Measurements from ENCODE around the gene ATP6V0C.

ATP6V0C gene

GRCh38 chr16:2513405-2514332 lies at the start of gene ATP6V0C:
Gene ATP6V0C, plus strand, starts transcription at chr16:2513952. Its CDS starts 152 bp downstream, at chr16:2514104.
- no peak for DNase-seq (ENCODE audit: low read depth)

DNA sequence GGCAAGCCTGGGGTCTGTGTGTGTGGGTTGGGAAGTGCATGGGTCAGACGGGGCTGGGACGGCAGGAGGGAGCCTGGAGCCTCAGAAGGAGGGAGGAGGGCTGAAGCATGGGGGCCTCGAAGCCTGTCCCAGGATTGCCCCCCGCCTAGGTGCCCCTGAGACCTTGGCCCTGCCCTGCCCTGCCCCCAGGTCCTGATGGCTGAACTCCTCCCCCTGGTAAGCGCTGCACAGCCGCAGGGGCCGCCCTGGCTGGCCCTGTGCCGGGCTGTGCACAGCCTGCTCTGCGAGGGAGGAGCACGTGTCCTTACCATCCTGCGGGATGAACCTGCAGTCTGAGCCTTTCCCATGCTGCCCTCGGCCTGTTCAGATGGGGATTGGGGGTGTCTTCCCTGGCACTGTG lies 49.4 kb upstream of the ATP6V0C start:
- no peak for DNase-seq (ENCODE audit: low read depth)

GRCh38 chr16:2465653-2466415 lies 47.9 kb upstream of the ATP6V0C start:
- DNase-seq (ENCODE audit: low read depth) = no peak

GRCh38 chr16:2466667-2467527 lies 46.9 kb upstream of the ATP6V0C start:
- DNase-seq (ENCODE audit: low read depth) = no peak

- DNase-seq (ENCODE audit: low read depth) = no peak
Observed at GRCh38 chr16:2467528-2468232, 46.1 kb upstream of the ATP6V0C start.

- DNase-seq (ENCODE audit: low read depth) = no peak
Observed at GRCh38 chr16:2468233-2468724, 45.5 kb upstream of the ATP6V0C start.

- DNase-seq (ENCODE audit: low read depth) = no peak
Observed at GRCh38 chr16:2468725-2469398, 44.9 kb upstream of the ATP6V0C start.

GRCh38 chr16:2469399-2470233 lies 44.1 kb upstream of the ATP6V0C start:
- DNase-seq (ENCODE audit: low read depth) = no peak

DNA sequence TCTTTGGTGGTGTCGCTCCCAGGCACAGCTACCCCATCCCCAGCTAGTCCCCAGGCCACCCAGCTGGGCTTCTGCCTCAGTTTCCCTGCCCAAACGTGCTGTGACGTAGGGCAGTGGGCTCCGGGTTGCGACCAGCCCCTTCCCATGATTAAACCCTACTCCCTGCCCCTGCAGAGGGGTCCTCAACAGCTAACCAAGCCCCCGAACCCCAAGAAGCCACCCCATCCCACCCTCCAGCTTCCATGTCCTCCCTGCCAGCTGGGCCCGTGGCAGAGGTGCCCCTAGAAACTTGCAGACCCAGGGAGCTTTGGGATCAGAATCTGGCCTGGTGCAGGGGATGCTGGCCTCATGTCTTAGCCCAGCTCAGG lies 43.5 kb upstream of the ATP6V0C start:
- no peak for DNase-seq (ENCODE audit: low read depth)

DNA sequence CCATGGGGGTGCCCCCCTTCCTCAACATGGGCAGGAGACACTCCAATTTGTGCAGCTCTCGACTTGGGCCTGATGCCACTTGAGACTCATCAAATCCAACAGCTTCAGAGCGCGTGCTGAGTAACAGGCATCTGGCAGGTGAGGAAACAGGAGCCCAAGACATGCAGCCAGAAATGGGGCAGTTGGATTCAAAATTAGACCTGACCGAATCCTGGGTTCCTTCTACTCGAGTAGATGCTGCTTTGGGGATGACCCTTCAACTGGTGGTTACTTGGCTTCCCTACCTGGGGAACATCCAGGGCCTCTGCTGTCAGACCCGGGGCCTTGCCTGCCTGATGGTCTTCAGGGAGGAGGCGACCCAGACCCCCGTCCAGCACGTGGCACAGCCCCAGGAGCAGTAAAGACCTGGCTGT lies 43.1 kb upstream of the ATP6V0C start:
- DNase-seq (ENCODE audit: low read depth) = no peak

DNA sequence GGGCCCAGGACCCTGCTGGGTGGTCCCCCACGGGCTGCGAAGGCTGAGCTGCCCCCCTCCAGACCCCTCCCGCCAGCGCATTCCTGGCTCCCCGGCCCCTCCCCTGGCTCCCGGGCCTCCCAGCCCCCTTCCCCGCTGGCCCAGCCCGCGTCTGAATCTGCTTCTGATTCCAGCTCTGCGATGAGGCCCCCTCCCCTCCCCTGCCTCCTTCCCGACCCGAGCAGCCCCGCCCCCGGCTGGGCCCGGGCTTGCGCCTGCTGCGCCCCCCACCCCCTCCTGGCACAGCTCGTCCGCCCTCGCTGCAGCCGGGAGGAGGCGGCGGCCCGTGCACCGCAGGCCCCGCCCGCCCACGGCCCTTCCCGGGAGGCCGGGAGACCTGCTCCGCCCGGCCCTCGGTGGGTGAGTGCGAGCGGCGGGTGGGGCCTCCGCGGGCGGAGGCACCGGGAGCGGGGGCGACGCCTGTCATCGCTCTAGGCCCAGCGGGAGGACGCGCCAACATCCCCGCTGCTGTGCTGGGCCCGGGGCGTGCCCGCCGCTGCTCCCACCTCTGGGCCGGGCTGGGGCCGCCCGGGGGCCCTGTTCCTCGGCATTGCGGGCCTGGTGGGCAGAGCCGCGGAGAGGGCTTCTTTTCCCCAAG lies 42.6 kb upstream of the ATP6V0C start, which contains the start of gene NTN3:
NTN3 (plus strand) TSS at position 282 of the 637 bp plus-strand sequence. CDS start 405 bp downstream, outside the sequence.
- DNase-seq (ENCODE audit: low read depth) = no peak

DNA sequence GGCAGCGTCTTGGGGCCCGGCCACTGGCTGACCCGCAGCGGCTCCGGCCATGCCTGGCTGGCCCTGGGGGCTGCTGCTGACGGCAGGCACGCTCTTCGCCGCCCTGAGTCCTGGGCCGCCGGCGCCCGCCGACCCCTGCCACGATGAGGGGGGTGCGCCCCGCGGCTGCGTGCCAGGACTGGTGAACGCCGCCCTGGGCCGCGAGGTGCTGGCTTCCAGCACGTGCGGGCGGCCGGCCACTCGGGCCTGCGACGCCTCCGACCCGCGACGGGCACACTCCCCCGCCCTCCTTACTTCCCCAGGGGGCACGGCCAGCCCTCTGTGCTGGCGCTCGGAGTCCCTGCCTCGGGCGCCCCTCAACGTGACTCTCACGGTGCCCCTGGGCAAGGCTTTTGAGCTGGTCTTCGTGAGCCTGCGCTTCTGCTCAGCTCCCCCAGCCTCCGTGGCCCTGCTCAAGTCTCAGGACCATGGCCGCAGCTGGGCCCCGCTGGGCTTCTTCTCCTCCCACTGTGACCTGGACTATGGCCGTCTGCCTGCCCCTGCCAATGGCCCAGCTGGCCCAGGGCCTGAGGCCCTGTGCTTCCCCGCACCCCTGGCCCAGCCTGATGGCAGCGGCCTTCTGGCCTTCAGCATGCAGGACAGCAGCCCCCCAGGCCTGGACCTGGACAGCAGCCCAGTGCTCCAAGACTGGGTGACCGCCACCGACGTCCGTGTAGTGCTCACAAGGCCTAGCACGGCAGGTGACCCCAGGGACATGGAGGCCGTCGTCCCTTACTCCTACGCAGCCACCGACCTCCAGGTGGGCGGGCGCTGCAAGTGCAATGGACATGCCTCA lies 41.9 kb upstream of the ATP6V0C start:
- DNase-seq (ENCODE audit: low read depth) = no peak

DNA sequence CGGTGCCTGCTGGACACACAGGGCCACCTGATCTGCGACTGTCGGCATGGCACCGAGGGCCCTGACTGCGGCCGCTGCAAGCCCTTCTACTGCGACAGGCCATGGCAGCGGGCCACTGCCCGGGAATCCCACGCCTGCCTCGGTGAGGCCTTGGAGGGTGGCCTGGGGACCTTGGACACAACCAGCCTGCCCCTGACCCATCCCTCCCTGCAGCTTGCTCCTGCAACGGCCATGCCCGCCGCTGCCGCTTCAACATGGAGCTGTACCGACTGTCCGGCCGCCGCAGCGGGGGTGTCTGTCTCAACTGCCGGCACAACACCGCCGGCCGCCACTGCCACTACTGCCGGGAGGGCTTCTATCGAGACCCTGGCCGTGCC lies 41.3 kb upstream of the ATP6V0C start:
- DNase-seq (ENCODE audit: low read depth) = no peak

- DNase-seq (ENCODE audit: low read depth) = no peak
Observed at GRCh38 chr16:2472885-2473445, 40.8 kb upstream of the ATP6V0C start.

DNA sequence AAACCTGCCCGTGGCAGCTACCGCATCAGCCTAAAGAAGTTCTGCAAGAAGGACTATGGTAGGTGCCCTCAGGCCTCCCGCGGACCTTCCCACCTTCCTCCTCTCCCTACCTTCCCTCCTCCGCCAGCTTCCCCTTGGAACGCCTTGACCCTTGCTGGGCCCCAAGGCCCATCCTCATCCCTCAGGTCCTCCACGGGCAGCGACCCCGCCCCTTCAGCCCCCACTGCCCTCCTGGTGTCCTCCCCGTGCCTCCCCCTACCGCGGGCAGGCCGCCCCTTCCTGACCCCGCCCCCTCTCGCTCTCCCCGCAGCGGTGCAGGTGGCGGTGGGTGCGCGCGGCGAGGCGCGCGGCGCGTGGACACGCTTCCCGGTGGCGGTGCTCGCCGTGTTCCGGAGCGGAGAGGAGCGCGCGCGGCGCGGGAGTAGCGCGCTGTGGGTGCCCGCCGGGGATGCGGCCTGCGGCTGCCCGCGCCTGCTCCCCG lies 40.3 kb upstream of the ATP6V0C start:
- no peak for DNase-seq (ENCODE audit: low read depth)

DNA sequence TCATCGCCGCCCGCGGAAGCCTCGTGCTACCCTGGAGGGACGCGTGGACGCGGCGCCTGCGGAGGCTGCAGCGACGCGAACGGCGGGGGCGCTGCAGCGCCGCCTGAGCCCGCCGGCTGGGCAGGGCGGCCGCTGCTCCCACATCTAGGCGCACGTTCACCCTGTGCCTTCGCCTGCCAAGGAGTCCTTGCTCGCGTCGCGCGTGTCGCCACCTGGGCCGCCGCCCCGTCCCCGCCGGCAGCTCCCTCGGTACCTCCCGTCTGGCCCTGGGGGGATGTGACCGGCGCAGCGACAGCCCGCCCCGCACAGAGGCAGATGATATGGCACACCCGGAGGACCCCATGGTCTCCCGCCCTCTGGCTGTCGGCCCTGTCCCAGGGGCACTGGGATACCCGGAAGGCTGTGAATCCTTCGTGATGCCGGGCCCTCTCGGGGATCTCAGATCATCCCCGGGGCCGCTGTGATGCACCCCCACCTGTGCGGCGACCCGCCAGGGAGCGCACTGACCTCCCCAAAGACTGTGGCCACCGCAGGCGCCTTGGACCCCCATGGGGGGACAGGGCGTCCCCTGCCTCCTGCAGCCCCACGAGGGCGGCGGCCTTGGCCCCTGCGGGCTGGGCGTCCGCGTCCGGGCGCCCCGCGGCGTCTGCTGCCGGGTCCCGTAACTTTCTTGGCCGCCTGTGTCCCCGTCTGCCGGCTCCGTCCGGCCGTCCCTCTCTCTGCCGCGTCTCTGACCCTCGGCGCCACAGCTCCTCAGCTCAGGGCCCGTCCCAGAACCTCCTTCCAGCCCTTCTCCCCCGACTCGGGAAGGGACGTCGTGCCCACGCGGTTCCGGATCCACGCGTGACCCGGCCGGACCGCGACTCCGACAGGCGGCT lies 39.5 kb upstream of the ATP6V0C start:
- no peak for DNase-seq (ENCODE audit: low read depth)

GRCh38 chr16:2474877-2475412 lies 38.8 kb upstream of the ATP6V0C start, which contains the start of gene TBC1D24:
Gene TBC1D24, plus strand, starts transcription at chr16:2475127. Its CDS starts 21,022 bp downstream, at chr16:2496149.
- no peak for DNase-seq (ENCODE audit: low read depth)

Data from non-pigmented ciliary epithelial cell (primary cell).